Naive thymus-derived CD4-positive, alpha-beta T cell (primary cell): ENCODE results near the gene PSD4. TPM values are rescaled to one million over a fixed set of nuclear protein-coding genes. Genes with fewer than 3 reads are reported as not detected.

Experiments
- ATAC-seq: fragments of 150-1000 bp; cut with Tn5 transposase; 2 replicates; pipeline ENCODE4 v1.10.0; 2021; ENCODE audit warnings: mild to moderate bottlenecking, moderate library complexity
- CTCF ChIA-PET: fragments of 350-600 bp; sonication (Branson Sonifier 250); formaldehyde crosslinking; loops from one replicate; lab custom pipeline; 2021; ENCODE audit warnings: antibody characterized with exemption; lab: Charles Lee
- POLR2A ChIA-PET: fragments of 350-600 bp; sonication (Branson Sonifier 250); formaldehyde crosslinking; loops from one replicate; lab custom pipeline; 2021; ENCODE audit warnings: antibody characterized with exemption, inconsistent platforms; lab: Charles Lee
- DNase-seq, 9 donors: peaks; one replicate each; pipeline versions ENCODE4 v3.0.0 to v3.0.0-alpha.2; 2020 to 2022; ENCODE audit warnings: mixed read lengths in 1 of 9
- H3K27ac ChIP-seq: one replicate; pipeline ENCODE4 v1.7.0; 2013; ENCODE audit warnings: mild to moderate bottlenecking, low read depth, low read length, moderate library complexity
- H3K27me3 ChIP-seq, 2 donors: one replicate each; pipeline ENCODE4 v1.7.0; 2013; ENCODE audit warnings: low read length in 2 of 2, mild to moderate bottlenecking in 2 of 2, moderate library complexity in 2 of 2; ENCODE audit not compliant: control insufficient read depth in 2 of 2, insufficient read depth in 2 of 2
- H3K36me3 ChIP-seq, 3 experiments: 1 replicate in 2 of 3; 2 replicates in 1 of 3; pipeline ENCODE4 v1.7.0; 2013; ENCODE audit warnings: low read length in 3 of 3, mild to moderate bottlenecking in 3 of 3, moderate library complexity in 1 of 3; ENCODE audit not compliant: insufficient read depth in 3 of 3, control insufficient read depth in 2 of 3
- H3K4me1 ChIP-seq, 2 donors: one replicate each; pipeline ENCODE4 v1.7.0; 2013; ENCODE audit warnings: low read length in 2 of 2, mild to moderate bottlenecking in 2 of 2, moderate library complexity in 1 of 2; ENCODE audit not compliant: control insufficient read depth in 2 of 2, insufficient read depth in 2 of 2
- H3K4me3 ChIP-seq: 2 replicates; pipeline ENCODE4 v1.7.0; 2013; ENCODE audit warnings: mild to moderate bottlenecking, low read length
- H3K9me3 ChIP-seq, 3 experiments: 1 replicate in 2 of 3; 2 replicates in 1 of 3; pipeline ENCODE4 v1.7.0; 2013; ENCODE audit warnings: low read length in 3 of 3; ENCODE audit not compliant: control insufficient read depth in 2 of 3
- H3K27ac Mint-ChIP-seq, 9 donors: one replicate each; pipeline ENCODE4 v1.8.0; 2020 to 2022; ENCODE audit warnings: mixed read lengths in 9 of 9, mild to moderate bottlenecking in 8 of 9, moderate library complexity in 5 of 9, inconsistent platforms in 2 of 9
- H3K27me3 Mint-ChIP-seq, 5 donors: one replicate each; pipeline ENCODE4 v1.8.0; 2021 to 2022; ENCODE audit warnings: mixed read lengths in 5 of 5, mild to moderate bottlenecking in 1 of 5
- H3K36me3 Mint-ChIP-seq, 5 donors: one replicate each; pipeline ENCODE4 v1.8.0; 2020 to 2022; ENCODE audit warnings: mixed read lengths in 5 of 5, mild to moderate bottlenecking in 3 of 5, inconsistent platforms in 1 of 5
- H3K4me1 Mint-ChIP-seq, 7 donors: one replicate each; pipeline ENCODE4 v1.8.0; 2020 to 2022; ENCODE audit warnings: mixed read lengths in 7 of 7, mild to moderate bottlenecking in 3 of 7, inconsistent platforms in 1 of 7
- H3K4me3 Mint-ChIP-seq, 10 donors: one replicate each; pipeline ENCODE4 v1.8.0; 2020 to 2022; ENCODE audit warnings: mild to moderate bottlenecking in 10 of 10, mixed read lengths in 10 of 10, moderate library complexity in 6 of 10, inconsistent platforms in 2 of 10
- H3K9me3 Mint-ChIP-seq, 11 donors: one replicate each; pipeline ENCODE4 v1.8.0; 2020 to 2022; ENCODE audit warnings: mixed read lengths in 11 of 11, mild to moderate bottlenecking in 4 of 11, inconsistent platforms in 1 of 11, moderate library complexity in 1 of 11
- intact Hi-C, 2 donors: fragments of 100-400 bp; cut with micrococcal nuclease; formaldehyde crosslinking; loops; one replicate each; pipeline ENCODE4 v1.15.1; 2023
- polyA plus RNA-seq, 2 donors: library from polyadenylated mRNA; unstranded; fragments of 300-500 nt; fragmentation: Illumina TruSeq; gene quantifications; one replicate each; pipeline ENCODE4 v1.2.3, GENCODE V29; 2021
- total RNA-seq, 6 experiments: library from RNA in 5 of 6; stranded (reverse) in 5 of 6; gene quantifications; 1 replicate in 5 of 6; 2 replicates in 1 of 6; pipeline ENCODE4 v1.2.3 and lab custom pipeline; 2021 to 2026

The PSD4 gene
- total and polyA plus RNA-seq, 7 experiments from 2014 or later = 28.0 to 399 (median 112) TPM

GRCh38 chr2:113240150-113240914 is 66.6 kb downstream of the PSD4 start:
- Mint-ChIP-seq H3K4me1 (peaks cover 0 to 36% (median 0%) of the 10 kb centered on the region in 7 donors), H3K9me3 (no peaks in the 10 kb centered on the region), H3K27ac (peak overlapping the region in 2 of 9 donors; percentile 44 to 45), H3K36me3 (peaks cover 0 to 3% (median 0%) of the 10 kb centered on the region in 5 donors), H3K4me3 (peak overlapping the region in 1 of 10 donors; percentile 1), H3K27me3 (no peaks in the 10 kb centered on the region)
- CTCF ChIA-PET = interaction anchor here (0.5 to 1.3 kb wide), 3 partner anchors 38 to 479 kb away, joined by 4 to 5 read pairs (median 4); no protein-coding TSS in a partner anchor
- no peaks in the 10 kb centered on the region for H3K27me3 ChIP-seq
- H3K4me3 ChIP-seq = no peak overlapping the region
- ATAC-seq = no peak
- H3K36me3 ChIP-seq = no peaks in the 10 kb centered on the region
- H3K9me3 ChIP-seq = no peaks in the 10 kb centered on the region
- DNase-seq = no peak
- H3K4me1 ChIP-seq = peaks cover 0 to 4% of the 10 kb centered on the region in 2 donors
- intact Hi-C loops = no loop called here
- H3K27ac ChIP-seq = no peak overlapping the region
- POLR2A ChIA-PET = interaction anchor here (1.1 to 1.3 kb wide), 2 partner anchors 12 to 16 kb away, joined by 3 to 4 read pairs; no protein-coding TSS in a partner anchor

- intact Hi-C loops = no loop called here
- no peak overlapping the region for H3K27ac ChIP-seq
- H3K4me3 Mint-ChIP-seq = peak overlapping the region in 1 of 10 donors; percentile 1
Measured at GRCh38 chr2:113240915-113241911, 67.4 kb downstream of the PSD4 start.

GRCh38 chr2:113242327-113242726 is 68.6 kb downstream of the PSD4 start:
- ATAC-seq (no peak), DNase-seq (no peak)
- H3K4me3 Mint-ChIP-seq = no peak overlapping the region
- no peaks in the 10 kb centered on the region for H3K36me3 ChIP-seq
- no peaks in the 10 kb centered on the region for H3K27me3 Mint-ChIP-seq
- H3K27me3 ChIP-seq = no peaks in the 10 kb centered on the region
- peak overlapping the region in 1 of 9 donors; percentile 67 for H3K27ac Mint-ChIP-seq
- peaks cover 0 to 29% (median 0%) of the 10 kb centered on the region in 7 donors for H3K4me1 Mint-ChIP-seq
- H3K27ac ChIP-seq = no peak overlapping the region
- ChIA-PET POLR2A (no interaction called here), CTCF (no interaction called here)
- H3K4me3 ChIP-seq = no peak overlapping the region
- no peaks in the 10 kb centered on the region for H3K9me3 Mint-ChIP-seq
- no peaks in the 10 kb centered on the region for H3K9me3 ChIP-seq
- peaks cover 0 to 2% (median 0%) of the 10 kb centered on the region in 5 donors for H3K36me3 Mint-ChIP-seq
- H3K4me1 ChIP-seq = no peaks in the 10 kb centered on the region
- intact Hi-C loops = no loop called here

More at GRCh38 chr2:113240915-113241911, 67.4 kb downstream of the PSD4 start:
- Mint-ChIP-seq H3K36me3 (peaks cover 0 to 2% (median 0%) of the 10 kb centered on the region in 5 donors), H3K27ac (no peak overlapping the region), H3K9me3 (no peaks in the 10 kb centered on the region), H3K27me3 (no peaks in the 10 kb centered on the region), H3K4me1 (peaks cover 0 to 37% (median 0%) of the 10 kb centered on the region in 7 donors)
- Histone ChIP-seq H3K9me3 (no peaks in the 10 kb centered on the region), H3K4me3 (no peak overlapping the region), H3K4me1 (peaks cover 0 to 4% of the 10 kb centered on the region in 2 donors), H3K36me3 (no peaks in the 10 kb centered on the region), H3K27me3 (no peaks in the 10 kb centered on the region)
- POLR2A ChIA-PET = interaction anchor here (1.1 to 1.3 kb wide), 2 partner anchors 11 to 15 kb away, joined by 3 to 4 read pairs; no protein-coding TSS in a partner anchor
- DNase-seq (peak in 1 of 9 donors; percentile 51), ATAC-seq (peak; percentile 68)
- CTCF ChIA-PET = interaction anchor here (0.5 kb wide), 1 partner anchor 73 kb away, joined by 4 read pairs; no protein-coding TSS in a partner anchor

GRCh38 chr2:113245276-113245711 is 71.5 kb downstream of the PSD4 start:
- Histone ChIP-seq H3K9me3 (no peaks in the 10 kb centered on the region), H3K36me3 (no peaks in the 10 kb centered on the region), H3K27me3 (no peaks in the 10 kb centered on the region), H3K4me1 (peaks cover 9 to 10% of the 10 kb centered on the region in 2 donors), H3K4me3 (no peak overlapping the region), H3K27ac (no peak overlapping the region)
- ChIA-PET POLR2A (no interaction called here), CTCF (interaction anchor here (0.7 to 2.6 kb wide), 5 partner anchors 13 to 125 kb away, joined by 3 to 19 read pairs (median 4); no protein-coding TSS in a partner anchor)
- intact Hi-C loops = loop anchor here (5.0 kb wide), 2 partner anchors 108 to 147 kb away; no protein-coding TSS in a partner anchor
- Mint-ChIP-seq H3K36me3 (no peaks in the 10 kb centered on the region), H3K4me3 (no peak overlapping the region), H3K9me3 (no peaks in the 10 kb centered on the region), H3K4me1 (peaks cover 10 to 32% (median 13%) of the 10 kb centered on the region in 7 donors), H3K27me3 (no peaks in the 10 kb centered on the region), H3K27ac (peak overlapping the region in 4 of 9 donors; percentile 5 to 57 (median 36))
- DNase-seq = no peak
- no peak for ATAC-seq

DNA sequence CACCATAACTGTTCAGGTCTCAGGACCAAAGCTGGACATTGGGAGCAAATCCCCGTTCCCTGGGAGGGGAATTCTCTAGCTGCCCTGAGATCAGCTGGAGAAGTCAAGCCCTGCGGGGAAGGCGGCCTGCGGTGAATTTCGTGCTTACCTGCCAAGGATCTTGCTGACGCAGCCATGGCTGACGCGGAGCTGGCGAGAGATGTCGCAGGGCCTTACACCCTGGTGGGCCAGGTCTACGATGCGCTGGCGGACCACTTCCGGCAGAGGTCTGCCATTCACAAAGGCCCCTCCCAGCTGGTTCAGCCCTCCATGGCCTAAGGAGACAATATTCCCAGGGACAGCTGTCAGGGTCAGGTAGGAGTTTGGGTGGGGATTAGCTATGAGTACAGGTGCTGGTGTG is 72.8 kb downstream of the PSD4 start:
- H3K4me3 ChIP-seq = no peak overlapping the region
- Mint-ChIP-seq H3K27ac (no peak overlapping the region), H3K4me1 (peaks cover 18 to 37% (median 27%) of the 10 kb centered on the region in 7 donors), H3K9me3 (no peaks in the 10 kb centered on the region), H3K4me3 (no peak overlapping the region), H3K27me3 (no peaks in the 10 kb centered on the region), H3K36me3 (no peaks in the 10 kb centered on the region)
- ChIA-PET CTCF (interaction anchor here (0.7 to 2.6 kb wide), 11 partner anchors 8 to 143 kb away, joined by 3 to 19 read pairs (median 4); no protein-coding TSS in a partner anchor), POLR2A (interaction anchor here (1.4 to 1.6 kb wide), 2 partner anchors 11 to 124 kb away, joined by 4 to 5 read pairs; no protein-coding TSS in a partner anchor)
- intact Hi-C loops = loop anchor here (5.0 kb wide), 2 partner anchors 109 to 146 kb away; no protein-coding TSS in a partner anchor
- no peaks in the 10 kb centered on the region for H3K36me3 ChIP-seq
- no peaks in the 10 kb centered on the region for H3K27me3 ChIP-seq
- peaks cover 21% of the 10 kb centered on the region in 2 donors for H3K4me1 ChIP-seq
- DNase-seq = no peak
- ATAC-seq = no peak
- no peak overlapping the region for H3K27ac ChIP-seq
- H3K9me3 ChIP-seq = no peaks in the 10 kb centered on the region
